HG03095 (cell line): ENCODE data around the gene FSTL3.
"Not testable (repeated sequence)": the region's sequence is repeated elsewhere in the genome, so short reads cannot be mapped to it uniquely, and the experiment has no call there.

Experiments used
- ATAC-seq: cut with Tn5 transposase; IDR thresholded peaks from one replicate; pipeline ENCODE4 v1.9.1; 2021; ENCODE audit warnings: moderate library complexity; ENCODE audit not compliant: unreplicated experiment

FSTL3 gene

DNA sequence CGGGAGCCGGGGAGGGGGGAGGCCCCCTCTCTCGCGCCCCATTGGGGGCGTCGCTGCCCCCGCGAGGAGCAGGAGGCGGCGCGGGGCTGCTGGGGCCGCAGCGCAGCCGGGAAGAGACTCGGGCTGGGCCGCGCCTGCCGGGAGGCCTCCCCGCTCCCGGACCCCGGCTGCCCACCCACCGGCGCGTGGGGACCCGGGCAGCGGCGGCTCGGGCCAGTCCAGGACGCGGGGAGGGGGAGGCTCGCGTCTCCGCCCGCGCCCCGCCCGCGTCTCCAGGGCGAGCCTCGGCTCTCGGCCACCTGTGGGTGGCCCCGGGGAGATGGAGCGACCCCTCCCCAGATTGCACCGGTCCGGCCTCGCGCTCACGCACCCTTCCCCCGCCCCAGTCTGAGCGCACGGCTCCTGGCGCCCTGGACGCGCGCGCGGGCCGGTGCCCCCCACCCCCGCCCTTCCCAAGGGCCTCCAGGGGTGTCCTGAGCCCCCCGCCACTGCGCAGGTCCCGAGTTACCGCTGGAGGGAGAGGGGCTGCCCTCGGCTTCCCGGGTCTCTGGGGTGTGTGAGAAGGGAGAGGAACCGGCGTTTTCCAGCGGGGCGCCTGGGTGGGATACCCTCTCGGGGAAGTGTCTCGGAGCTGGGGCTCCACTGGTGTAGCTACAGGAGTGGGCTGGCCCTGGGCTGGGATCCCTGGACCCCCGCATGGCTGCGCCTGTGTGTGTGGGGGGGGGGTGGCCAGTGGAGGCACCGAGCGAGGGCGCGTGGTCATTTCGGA lies 33.2 kb downstream of the FSTL3 start:
- ATAC-seq, result no peak

DNA sequence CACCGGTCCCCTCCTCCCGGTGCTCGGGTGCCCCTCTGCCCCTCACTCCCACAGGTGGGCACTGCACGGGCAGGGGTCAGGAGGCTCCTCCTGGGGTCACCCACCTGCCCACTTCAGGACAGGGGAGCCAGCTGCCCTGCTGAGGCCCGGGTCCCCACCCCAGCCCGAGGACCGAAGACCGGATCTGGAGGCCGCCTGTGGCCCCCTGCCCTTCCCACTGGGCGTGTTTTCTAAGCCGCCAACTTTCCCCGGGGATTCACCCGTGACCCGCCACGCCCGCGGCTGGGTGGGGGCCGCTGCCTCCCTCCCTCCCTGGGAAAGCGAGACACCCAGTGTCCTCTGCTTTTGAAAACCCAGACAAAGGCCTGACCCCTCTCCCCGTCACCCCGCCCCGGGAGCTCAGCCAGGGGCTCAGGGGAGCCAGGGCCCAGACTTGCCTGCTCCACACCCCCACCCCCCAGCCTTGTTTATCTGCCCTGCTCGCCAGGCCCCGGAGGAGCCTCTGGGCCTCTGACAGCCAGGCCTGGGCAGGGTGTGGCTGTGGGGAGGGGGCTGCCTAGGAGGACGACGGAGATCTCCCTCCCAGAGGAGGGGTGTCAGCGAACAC lies 33.9 kb downstream of the FSTL3 start:
- ATAC-seq, result no peak

DNA sequence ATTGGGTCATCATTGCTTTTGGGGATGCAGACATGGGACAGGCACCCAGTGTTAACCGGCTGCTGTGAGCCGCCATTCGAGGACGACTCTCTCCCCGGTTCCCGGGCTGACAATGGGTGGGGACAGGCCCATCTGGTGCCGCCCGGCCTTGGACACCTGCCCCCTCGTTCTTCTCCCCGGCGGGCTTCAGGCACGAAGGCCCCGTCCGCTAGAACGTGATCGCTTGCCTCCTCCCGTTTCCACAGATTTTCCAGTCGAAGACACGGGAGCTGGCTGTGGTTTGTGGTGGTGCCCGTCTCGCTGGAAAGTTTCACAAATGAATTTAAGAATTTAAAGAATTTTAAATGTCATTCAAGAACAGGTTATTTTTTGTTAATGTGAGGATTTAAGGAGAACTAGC lies 34.6 kb downstream of the FSTL3 start:
- no peak for ATAC-seq

DNA sequence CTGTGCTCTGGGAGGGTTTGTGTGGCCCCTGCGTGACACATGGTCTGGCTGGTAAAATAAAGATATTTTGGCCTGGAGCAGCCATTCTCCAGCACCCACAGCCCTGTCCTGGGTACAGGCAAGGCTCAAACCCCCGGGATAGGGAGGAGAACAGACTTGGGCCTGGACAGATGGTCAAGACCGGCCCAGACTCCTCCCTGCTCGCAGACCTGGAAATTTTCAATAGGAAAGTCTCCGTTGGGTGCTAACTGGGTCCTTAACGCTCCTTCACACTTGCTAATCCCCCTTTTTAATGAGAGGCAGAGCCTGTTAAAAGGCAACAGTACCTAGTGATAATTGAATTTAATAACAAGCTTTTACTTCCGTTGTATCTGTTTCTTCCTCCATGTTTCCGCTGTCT lies 35.1 kb downstream of the FSTL3 start:
- ATAC-seq, result no peak

DNA sequence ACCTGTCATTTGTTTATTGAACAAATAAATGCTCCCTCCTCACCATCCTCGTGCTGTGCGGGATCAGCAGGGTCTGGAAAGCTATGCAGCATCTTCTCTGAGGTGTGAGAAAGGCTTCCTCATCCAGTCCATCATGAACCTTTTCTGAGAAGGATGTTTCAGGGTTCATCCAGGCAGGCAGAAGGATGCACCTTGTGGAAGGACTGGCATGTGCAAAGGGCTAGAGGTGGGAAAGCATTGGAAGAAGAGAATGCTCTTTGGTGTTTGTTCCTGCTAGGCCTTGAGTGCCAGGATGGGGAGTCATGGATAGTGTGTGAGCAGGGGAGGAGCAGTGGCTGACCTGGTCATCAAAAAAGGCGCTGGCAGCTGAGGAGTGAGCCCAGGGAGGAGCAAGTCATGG lies 39.2 kb downstream of the FSTL3 start:
- no peak for ATAC-seq

DNA sequence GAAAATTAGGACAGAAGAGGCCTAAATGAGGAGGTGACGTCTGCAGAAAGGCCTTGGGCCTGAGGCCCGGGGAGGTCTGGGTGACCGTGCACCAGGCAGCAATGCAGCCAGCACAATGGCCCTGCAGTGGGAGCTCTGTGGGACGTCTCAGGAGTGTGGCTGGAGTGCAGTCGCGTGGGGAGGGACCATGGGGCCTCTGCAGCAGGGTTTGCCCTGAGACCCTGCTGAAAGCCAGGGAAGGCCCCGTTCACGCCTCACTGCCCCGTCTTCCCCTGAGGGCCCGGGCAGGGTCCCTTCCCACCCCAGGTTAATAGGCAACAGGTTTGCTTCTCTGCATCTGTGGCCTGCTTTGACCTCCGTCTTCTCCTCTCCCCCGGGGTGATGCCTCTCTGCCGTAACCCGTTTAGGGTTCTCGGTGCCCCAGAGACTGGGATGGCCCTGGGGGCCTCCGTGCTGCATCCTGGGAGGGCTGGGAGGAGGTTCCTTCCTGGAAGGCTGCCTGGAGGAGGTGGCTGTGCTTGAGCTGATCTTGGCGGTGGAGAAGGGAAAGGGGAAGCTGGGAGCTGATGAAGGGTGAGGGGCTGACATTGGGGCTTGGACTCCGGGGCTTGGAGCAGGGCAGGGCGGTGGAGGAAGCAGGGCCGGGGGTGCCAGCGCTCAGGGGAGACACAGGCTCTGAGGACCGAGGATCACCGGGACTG lies 42.2 kb downstream of the FSTL3 start:
- no peak for ATAC-seq

DNA sequence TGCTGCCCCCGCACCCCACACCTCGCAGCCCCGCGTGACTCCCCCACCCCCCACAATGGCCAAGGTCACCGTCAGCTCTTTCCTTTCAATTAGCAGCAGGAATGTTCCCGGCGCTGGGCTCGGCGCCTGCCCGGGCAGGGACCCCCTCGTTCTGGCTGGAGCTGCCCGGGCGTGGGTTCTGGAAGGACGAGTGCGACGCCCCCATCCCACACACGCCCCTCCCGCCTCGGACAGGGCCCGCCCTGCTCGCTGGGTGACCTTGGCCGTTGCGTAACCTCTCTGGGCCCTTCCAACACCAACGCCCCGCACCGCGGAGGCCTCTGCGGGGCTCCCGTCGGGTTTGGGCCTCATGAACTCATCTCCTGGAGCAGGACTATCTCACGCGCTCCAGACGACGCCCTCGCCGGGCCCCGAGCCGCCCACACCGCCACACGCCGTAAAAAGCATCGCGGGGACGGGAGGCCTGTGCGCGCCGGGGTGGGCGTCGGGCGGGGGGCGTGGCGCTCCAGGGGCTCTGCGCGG lies 42.9 kb downstream of the FSTL3 start:
- ATAC-seq, result no peak

DNA sequence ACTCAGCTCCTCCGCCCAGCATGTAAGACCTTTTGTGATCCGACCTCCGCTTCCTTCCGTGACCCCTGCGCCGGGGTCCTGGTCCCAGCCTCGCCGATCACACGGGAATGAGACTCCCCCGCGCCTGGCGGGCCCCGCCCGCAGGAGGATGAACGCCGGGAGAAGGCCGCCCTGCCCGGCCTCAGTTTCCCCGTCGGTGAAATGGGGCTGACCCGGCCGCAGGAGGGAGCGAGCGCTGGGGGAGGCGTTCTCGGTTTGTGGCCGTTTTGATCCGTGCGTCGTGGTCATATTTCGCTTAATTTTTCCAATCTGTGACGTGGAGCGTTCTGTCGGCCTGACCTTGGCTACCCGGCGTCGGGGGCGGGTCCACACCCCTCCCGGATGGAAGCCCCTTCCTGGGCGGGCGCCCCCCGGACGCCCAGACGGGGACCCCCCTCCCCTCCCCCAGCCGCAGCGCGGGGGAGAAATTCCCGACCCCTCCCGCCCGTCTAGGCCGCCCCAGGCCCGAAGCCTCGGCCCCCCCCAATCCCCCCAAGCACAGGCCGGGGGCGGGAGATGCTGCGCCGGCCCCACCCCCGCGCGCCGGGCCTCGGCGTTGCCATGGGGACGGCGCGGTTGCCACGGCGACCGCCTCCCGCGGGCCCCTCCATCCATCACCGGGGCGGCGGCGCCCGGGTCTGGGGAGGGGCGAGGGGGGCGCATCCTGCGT lies 43.6 kb downstream of the FSTL3 start:
- no peak for ATAC-seq

DNA sequence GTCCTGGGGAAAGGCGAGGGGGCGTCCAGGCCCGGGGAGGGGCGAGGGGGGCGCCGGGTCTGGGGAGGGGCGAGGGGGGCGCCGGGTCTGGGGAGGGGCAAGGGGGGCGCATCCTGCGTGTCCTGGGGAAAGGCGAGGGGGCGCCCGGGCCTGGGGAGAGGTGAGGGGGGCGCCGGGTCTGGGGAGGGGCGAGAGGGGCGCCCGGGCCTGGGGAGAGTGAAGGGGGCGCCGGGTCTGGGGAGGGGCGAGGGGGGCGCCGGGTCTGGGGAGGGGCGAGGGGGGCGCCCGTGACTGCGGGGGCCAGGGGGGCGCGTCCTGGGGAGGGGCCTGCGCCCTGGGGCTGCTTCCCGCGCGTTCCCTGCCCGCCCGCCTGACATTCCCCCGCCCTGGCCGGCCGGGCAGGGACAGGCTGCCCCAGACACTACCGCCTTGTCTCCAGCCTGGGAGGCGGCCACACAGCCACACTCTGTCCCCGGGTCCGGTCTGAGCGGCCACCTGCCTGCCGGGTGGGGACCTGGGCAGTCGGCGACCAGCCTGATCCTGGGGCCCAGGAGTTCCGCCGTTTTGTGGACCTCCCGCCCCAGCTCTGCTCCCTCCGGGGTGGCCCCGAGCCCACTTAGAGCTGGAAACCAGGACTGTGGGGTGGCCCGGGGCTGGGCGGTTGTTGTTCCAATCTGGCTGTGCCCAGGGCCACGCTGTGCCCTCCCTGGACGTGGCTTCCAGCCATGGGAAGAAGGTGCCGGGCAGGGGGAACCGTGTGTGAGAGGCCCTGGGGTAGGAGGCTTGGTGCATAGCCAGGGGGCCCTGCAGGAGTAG lies 44.4 kb downstream of the FSTL3 start:
- no peak for ATAC-seq

DNA sequence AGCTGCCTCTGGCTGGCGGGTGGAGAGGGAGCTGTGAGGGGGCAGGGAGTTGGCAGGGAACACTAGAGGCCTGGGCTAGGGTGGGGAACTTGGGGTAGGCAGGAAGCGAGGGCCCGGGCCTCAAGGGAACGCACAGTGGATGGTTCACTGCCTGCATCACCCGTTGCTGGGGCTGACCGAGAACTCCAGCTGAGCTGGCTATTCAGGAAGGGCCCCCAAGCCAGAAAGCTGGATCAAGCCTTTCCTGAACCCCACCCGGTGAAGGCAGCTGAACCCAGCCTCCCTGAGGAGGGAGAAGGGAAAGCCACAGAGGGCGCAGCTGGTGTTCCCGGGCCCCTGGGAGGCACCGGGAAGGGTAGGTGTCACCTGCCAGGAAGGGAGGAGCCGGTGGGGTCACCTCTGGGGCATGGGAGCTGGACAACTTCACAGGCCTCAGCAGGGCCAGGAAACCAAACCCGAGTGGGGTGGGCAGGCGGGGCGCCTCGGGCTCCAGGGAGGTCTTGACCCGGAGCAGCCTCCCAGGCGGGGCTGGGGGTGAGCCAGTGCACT lies 46.4 kb downstream of the FSTL3 start:
- ATAC-seq, result no peak

DNA sequence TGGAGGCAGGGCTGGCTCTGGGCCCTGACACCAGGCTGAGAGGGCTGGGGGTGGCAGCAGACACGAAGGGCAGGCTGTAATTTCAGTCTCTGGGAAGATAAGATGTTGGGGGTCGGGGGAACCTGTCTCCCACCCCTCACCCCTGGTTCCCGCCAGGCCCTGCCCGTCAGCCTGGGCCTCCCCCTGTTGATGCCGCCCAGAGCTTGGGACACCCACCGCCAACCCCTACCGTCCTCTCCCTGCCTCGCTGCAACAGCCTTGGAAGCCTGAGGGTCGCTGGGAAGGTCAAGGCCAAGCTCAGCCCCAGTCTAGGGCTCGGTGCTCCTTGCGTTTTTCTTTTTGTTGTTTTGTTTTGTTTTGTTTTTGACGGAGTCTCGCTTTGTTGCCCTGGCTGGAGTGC lies 47.1 kb downstream of the FSTL3 start:
- no peak for ATAC-seq

DNA sequence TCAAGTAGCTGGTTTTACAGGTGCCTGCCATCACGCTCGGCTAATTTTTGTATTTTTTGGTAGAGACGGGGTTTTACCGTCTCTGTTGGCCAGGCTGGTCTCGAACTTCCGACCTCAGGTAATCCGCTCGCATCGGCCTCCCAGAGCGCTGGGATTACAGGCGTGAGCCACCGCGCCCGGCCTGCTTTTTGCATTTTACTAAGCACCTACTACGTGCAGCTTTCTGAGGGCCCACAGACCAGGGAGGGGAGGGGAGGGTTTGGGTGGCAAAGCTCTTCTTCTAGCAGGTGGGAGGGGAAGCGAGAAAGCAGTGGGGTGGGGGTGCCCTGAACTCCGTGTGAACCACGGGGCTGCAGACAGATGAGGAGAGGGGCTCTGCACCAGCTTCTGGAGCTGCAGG lies 47.5 kb downstream of the FSTL3 start:
- no peak for ATAC-seq

DNA sequence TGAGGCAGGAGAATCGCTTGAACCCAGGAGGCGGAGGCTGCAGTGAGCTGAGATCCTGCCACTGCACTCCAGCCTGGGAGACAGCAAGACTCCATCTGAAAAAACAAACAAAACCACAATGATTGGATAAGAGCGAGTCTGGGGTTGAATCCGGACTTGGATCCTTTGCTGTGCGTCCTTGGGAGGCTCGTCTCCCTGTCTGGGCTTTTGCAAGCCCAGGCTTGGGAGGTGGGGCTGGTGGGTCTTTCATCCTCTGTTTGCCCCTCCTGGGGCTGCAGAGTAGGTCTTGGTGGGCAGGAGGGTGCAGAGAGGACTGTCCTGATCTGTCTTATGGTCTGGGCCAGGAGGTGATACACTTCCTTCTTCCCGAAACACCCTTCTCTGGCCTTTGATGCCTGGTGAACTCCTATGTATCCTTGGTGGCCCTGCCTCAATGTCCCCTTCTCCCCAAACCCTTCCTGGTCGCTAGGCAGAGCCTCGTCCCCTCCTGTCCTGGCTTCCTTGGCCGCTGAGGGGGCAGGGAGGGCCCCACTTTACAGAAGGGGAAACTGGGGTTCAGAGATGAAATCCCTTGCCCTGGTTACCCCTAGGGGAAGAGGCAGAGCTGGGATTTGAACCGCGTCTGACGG lies 49.4 kb downstream of the FSTL3 start:
- ATAC-seq, result no peak

DNA sequence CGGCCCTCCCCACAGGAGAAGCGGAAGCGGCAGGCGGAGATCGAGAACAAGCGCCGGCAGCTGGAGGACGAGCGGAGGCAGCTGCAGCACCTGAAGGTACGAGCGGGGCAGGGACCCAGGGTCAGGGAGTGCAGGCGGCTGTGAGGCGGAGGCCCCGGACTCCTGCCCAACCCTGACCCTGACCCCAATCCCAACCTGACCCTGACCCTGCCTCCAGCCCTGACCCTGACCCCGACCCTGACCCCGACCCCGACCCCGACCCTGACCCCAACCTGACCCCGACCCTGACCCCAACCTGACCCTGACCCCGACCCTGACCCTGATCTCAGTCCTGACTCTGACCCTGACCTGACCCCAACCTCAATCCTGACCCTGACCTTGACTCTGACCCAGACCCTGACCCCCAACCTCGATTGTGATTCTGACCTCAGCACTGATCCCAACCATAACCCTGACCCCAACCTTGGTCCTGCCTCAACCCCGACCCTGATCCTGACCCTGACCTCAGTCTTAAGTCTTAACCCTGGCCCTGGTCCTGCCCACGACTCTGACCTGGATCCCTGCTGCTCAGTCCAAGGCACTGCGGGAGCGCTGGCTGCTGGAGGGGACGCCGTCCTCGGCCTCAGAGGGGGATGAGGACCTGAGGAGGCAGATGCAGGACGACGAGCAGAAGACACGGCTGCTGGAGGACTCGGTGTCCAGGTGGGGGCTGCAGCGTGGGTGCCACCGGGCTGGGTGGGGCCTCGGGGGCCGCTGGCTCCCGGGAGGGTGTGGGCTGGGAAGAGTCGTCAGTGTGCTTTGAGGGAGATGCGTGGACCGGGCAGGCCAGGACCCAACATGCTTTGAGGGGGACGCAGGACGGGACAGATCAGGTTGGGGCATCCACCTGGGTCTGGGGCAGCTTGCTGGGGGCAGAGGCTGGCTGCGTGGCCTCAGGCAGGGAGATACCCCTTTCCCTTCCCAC lies 51.1 kb downstream of the FSTL3 start:
- no peak for ATAC-seq

DNA sequence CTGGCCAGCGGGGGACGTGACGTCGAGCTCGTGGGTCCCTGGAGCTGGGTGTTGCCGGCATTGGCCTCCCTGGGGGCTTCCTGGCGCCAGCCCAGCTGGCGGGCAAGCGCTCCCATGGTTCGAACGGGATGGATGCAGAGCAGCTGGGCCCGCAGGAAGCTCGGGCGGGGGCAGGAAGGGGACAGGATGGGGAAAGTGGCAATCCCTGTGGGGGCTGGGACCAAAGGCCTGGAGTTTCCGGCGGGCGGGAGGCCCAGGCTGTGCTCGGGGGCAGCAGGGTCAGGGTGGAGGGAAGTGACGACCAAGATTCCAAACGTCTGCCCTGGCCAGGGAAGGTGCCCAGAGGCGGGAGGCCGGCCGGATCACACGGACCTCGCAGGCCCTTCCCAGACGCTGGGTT lies 51.8 kb downstream of the FSTL3 start:
- ATAC-seq, result no peak

DNA sequence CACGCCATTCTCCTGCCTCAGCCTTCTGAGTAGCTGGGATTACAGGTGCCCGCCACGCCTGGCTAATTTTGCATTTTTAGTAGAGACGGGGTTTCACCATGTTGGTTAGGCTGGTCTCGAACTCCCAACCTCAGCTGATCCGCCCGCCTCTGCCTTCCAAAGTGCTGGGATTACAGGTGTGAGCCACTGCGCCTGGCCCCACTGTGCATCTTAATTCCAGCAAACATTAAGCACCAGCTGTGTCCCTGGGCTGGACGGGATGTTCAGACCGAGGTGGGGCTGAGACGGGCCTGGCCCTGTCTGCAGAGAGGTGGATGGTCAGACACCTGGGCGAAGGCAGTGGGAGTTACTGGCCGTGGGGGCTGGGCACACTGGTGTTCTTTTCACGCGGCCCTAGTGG lies 53.4 kb downstream of the FSTL3 start:
- not testable (repeated sequence) for ATAC-seq

DNA sequence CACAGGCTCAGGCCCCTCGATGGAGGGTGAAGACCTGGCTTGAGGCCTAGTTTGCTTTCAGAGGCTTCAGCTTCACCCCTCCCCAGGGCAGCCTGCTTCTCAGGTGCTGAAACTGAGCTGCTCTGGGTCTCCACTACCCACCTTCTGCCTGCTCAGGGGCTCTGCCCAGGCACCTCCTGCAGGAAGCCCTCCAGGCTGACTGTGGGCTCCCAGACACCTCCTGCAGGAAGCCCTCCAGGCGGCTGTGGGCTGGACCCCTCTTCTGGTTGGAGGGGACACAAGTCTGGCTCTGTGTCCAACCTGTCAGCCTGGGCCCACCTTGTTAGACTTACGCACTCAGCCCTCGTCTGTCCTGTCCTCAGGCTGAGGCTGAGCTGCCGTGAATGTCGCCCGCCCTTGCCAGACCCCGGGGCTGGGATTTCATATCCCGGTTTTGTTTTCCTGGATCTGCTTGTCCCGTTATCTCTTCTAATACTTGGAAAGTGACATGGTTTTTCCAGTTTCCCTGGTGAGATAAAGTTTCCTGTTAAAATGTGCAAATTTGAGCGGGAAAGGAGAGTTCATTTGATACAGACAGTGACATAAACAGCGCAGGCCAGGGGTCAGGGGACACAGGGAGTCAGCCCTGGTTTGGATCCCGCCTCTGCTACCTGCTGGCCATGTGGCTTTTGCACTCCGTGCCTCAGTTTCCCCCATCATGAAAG lies 53.9 kb downstream of the FSTL3 start:
- no peak for ATAC-seq

DNA sequence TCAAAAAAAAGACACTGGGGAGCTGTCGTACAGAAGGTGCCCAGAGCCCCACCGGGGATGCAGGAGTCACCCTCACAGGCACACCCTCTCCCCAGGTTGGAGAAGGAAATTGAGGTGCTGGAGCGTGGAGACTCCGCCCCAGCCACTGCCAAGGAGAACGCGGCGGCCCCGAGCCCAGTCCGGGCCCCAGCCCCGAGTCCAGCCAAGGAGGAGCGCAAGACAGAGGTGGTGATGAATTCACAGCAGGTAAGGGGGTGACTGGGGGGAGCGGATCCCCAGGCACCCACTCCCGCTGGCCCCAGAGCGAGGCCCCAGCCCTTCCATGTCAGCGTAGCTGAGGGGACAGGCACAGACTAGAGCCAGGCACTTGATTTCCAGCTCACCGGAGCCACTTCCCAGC lies 54.8 kb downstream of the FSTL3 start:
- no peak for ATAC-seq
